ENCODE measurements around the gene TPSB2.
"Not testable (repeated sequence)": the region's sequence is repeated elsewhere in the genome, so short reads cannot be mapped to it uniquely, and the experiment has no call there.

Gene TPSB2

DNA sequence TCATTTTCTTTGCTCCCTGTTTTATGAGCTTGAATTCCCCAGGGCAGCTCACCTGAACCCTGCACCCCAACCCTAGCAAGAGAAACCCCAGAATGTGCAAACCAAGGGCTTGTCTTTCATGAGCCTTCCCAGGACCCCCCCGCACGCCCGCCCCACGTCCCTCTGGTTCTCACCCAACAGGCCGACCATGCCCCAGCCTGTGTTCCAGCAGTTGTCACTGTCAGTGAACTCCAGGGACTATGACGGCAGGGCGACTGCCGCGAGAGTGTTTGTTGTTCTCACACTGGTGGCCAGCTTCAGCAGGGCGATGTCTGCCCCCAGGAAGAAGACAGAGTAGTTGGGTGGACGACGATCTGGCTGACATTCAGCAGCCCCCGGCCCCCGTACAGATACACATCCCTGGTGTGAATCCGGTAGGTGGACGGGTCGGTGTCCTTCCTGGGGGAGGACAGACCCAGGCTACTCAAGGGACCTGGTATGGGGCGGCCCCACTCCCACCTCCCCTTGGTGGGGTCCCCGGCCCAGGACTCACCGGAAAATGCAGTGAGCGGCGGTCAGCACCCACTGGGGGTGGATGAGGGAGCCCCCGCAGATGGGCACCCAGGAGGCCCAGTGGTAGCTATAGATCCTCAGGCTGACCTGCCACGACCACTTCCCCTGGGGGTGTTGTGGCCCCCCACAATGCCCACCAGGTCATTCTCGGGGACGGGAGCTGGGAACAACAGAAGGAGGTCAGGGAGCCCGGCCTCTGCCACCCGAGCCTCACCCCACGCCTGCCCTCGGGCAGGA is 46.0 kb upstream of the TPSB2 start:
- H3K4me3 ChIP-seq (ENCODE audit: control insufficient read depth, low read depth, low read length), result no peak overlapping the region
- TF ChIP-seq, protein P1, sequence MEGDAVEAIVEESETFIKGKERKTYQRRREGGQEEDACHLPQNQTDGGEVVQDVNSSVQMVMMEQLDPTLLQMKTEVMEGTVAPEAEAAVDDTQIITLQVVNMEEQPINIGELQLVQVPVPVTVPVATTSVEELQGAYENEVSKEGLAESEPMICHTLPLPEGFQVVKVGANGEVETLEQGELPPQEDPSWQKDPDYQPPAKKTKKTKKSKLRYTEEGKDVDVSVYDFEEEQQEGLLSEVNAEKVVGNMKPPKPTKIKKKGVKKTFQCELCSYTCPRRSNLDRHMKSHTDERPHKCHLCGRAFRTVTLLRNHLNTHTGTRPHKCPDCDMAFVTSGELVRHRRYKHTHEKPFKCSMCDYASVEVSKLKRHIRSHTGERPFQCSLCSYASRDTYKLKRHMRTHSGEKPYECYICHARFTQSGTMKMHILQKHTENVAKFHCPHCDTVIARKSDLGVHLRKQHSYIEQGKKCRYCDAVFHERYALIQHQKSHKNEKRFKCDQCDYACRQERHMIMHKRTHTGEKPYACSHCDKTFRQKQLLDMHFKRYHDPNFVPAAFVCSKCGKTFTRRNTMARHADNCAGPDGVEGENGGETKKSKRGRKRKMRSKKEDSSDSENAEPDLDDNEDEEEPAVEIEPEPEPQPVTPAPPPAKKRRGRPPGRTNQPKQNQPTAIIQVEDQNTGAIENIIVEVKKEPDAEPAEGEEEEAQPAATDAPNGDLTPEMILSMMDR (IDR thresholded peaks at IDR 0.05; ENCODE audit: control insufficient read depth, insufficient read depth, low read depth, low read length, missing control alignments), result no peak
- no peak for DNase-seq (ENCODE audit: low read depth)

DNA sequence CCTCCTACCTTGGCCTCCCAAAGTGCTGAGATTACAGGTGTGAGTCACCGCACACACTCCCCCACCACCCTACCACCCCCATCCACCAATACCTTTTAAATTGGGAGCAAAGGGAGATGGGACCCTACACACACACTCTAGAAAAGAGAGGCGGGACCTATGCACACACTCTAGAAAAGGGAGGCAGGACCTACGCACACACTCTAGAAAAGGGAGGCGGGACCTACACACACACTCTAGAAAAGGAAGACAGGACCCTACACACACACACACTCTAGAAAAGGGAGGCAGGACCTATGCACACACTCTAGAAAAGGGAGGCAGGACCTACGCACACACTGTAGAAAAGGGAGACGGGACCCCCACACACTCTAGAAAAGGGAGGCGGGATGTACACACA is 44.8 kb upstream of the TPSB2 start:
- TF ChIP-seq, protein P1 (IDR thresholded peaks at IDR 0.05; ENCODE audit: control insufficient read depth, insufficient read depth, low read depth, low read length, missing control alignments), result no peak
- no peak overlapping the region for H3K4me3 ChIP-seq (ENCODE audit: control insufficient read depth, low read depth, low read length)
- DNase-seq (ENCODE audit: low read depth), result no peak

DNA sequence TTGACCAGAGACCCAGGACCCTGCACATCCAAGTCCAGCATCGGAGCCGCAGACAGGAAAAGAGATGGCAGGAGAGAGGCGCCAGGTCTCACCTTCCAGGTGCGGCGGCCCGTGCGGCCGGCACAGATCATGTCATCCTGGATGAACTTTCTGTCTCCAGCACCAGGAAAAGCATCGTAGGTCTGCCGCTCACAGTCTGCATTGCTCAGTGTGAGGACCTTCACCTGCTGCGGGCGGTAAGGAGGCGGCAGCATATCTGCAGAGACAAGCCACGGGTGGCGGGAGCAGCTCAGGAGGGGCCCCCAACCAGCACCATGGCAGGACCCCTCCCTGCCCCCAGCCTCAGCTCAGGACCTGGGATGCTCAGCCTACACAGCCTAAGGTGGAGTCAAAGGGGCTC is 43.8 kb upstream of the TPSB2 start:
- DNase-seq (ENCODE audit: low read depth), result no peak
- TF ChIP-seq, protein P1 (IDR thresholded peaks at IDR 0.05; ENCODE audit: control insufficient read depth, insufficient read depth, low read depth, low read length, missing control alignments), result no peak
- H3K4me3 ChIP-seq (ENCODE audit: control insufficient read depth, low read depth, low read length), result no peak overlapping the region

GRCh38 chr16:1272453-1273198 is 42.6 kb upstream of the TPSB2 start:
- TF ChIP-seq, protein P1 (IDR thresholded peaks at IDR 0.05; ENCODE audit: control insufficient read depth, insufficient read depth, low read depth, low read length, missing control alignments), result no peak
- no peak for DNase-seq (ENCODE audit: low read depth)
- H3K4me3 ChIP-seq (ENCODE audit: control insufficient read depth, low read depth, low read length), result no peak overlapping the region

DNA sequence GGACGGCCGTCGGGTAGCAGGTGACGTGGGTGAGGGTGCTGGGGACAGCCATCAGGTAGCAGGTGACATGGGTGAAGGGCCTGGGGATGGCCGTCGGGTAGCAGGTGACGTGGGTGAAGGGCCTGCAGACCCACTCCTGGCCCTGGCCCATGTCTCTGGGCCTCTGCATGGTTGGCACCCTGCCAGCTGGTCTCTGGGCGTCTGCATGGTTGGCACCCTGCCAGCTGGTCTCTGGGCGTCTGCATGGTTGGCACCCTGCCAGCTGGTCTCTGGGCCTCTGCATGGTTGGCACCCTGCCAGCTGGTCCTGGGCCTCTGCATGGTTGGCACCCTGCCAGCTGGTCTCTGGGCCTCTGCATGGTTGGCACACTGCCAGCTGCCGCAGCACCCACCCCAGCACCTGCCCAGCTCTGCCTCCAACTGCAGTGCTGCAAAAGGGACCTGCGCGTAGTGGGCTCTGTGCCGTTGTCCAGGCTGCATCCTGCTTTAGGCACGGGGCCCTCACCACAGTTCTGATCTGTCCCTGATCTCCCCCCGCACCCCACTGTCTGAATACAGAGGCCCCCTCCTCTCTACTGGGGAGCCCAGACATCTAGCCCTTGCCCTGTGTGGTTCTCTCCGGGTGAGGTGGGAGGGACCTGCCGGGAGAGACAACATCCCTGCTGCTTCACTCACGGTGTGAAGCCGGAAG is 41.9 kb upstream of the TPSB2 start:
- not testable (repeated sequence) for H3K4me3 ChIP-seq (ENCODE audit: control insufficient read depth, low read depth, low read length); DNase-seq (ENCODE audit: low read depth)

- TF ChIP-seq, protein P1 (IDR thresholded peaks at IDR 0.05; ENCODE audit: control insufficient read depth, insufficient read depth, low read depth, low read length, missing control alignments), result no peak
- no peak overlapping the region for H3K4me3 ChIP-seq (ENCODE audit: control insufficient read depth, low read depth, low read length)
- no peak for DNase-seq (ENCODE audit: low read depth)
These were observed 41.4 kb upstream of the TPSB2 start for GRCh38 chr16:1271380-1271723.

- not testable (repeated sequence) for H3K4me3 ChIP-seq (ENCODE audit: control insufficient read depth, low read depth, low read length)
These were observed 39.4 kb upstream of the TPSB2 start for GRCh38 chr16:1269418-1269817.

More at GRCh38 chr16:1269418-1269817, 39.4 kb upstream of the TPSB2 start:
- DNase-seq (ENCODE audit: low read depth), result not testable (repeated sequence)

Data from AG09309 (cell line).